ENCODE results near the gene NECAP2.
A peak's percentile ranks its signal among the peaks of the same experiment; 100 is the strongest.

Gene NECAP2, protein sequence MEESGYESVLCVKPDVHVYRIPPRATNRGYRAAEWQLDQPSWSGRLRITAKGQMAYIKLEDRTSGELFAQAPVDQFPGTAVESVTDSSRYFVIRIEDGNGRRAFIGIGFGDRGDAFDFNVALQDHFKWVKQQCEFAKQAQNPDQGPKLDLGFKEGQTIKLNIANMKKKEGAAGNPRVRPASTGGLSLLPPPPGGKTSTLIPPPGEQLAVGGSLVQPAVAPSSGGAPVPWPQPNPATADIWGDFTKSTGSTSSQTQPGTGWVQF

DNA sequence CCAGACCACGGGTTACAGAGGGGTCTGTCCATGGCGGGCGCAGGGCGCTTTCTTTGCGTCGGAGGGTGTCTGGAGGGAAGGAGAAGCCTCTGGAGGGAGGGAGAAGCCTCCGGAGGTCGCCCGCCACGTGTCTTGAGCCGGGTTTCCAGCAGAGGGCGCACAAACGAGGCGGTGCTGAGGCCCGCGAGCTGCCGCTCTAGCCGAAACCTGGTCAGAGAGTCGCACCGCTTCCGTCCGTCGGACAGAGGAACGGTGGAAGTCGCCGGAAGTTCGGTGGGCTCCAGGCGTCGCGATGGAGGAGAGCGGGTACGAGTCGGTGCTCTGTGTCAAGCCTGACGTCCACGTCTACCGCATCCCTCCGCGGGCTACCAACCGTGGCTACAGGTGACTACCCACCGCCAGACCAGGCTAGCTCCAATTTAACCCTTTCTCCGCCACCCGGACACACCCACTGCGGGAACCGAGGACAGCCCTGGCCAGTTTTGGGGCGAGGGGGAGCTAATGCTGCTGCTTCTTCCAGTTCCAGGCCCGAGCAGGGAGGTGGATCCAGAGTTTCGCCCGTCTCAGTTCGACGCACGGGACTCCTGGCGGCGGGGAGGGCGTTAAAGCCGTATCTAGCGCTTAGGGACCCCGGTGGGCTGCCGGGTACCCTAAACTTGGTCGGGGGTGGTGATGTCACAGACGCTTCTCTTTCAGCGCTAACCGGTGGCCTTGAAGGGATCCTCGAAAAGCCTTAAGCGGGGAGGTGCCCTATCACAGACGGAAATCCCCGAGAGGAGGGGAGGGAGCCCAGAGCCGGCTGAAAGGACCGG is at the start of gene NECAP2:
Gene NECAP2, plus strand, starts transcription at position 255 of the 812 bp plus-strand sequence. Its CDS starts 38 bp downstream, at position 293.
- DNase-seq = peak; percentile 91

DNA sequence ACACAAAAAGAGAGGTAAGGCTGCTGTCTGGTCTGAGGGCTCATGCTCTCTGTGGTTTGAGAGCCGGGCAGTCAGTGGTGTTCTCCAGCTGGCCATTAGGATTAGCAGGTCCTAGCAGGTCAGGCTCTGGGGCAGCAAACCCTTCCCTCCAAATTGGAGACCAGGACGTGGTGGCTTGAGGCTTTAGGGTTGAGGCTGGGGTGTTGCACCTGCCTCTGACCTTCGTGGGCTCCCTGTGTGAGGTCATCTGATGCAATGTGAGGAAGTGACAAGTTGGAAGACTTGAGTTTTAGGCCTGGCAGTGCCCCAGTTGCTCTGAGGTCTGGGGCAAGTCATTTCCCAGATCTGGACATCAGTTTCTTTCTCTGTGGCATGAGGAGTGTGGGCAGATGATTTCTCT is 49.1 kb upstream of the NECAP2 start:
- DNase-seq = no peak

DNA sequence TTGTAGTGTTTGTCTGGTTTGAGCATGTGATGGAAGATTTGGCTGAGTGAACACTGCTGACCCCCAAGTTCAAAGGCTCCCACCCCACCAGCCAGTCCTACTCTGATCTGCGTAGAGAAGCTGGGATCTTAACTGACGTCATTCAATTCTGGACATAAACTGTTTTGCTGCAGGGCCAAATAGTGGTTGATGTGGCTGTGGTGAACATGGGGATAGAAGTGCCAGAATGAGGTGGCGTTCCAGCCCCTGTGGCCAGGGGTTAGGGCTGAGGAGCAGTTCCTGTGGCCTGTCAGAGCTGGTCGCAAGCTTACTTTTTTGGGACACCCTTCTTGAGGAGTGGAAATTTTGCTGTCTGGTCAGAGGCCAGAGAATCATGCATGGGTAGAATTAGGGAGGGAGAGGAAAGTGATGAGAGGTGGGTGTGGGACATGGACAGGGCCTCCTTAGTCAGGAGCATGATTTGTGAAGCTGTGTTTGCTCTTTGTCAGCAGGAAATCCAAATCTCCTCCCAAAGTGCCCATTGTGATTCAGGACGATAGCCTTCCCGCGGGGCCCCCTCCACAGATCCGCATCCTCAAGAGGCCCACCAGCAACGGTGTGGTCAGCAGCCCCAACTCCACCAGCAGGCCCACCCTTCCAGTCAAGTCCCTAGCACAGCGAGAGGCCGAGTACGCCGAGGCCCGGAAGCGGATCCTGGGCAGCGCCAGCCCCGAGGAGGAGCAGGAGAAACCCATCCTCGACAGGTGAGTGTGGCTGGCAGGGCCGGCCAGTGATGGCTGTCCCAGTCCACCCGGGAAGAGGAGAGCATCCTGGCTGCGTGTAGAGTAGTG is 47.6 kb upstream of the NECAP2 start:
- DNase-seq = no peak

DNA sequence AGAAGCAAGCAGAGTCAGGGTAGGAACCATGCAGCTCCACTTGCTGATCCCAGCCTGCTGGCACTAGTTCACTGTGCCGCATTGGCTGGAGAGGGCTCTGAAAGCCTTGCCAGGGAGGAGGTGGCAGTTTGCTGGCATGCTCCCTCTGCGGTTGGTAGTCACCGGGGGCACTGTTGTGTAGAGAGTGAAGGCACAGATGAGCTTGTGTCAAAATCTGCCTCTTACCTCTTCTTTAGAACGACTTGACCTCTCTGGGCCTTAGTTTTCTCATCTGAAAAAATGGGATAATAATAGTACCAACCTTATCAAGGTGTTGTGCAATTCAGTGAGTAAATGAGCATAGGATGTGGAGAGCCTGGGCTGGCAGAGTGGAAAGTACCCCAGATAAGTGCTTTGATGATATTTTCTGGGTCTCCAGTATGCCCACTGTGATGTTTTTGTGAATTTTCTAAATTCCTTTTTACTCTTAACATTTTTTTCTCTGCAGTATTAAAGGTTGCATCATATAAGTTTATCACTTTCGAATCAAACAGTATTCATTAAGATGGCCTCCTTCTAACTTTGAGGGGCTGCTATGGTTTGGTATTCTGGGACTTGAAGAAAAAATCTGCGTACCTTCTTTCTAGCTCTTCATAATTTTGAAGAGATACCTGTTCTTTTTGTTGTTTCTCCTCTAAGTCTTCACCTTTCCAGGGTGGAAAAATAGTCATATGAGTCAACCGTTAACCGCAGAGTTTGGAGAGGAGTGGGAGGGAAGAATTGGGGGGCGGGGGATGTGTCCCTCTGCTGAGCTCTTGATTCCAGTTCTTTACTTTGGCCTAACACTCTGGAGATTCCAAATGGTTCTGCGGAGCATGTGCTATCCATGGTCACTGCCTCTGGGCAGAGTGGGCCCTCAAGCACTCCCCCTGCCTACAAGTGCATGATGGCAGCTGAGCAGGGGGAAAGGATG is 46.7 kb upstream of the NECAP2 start:
- no peak for DNase-seq

DNA sequence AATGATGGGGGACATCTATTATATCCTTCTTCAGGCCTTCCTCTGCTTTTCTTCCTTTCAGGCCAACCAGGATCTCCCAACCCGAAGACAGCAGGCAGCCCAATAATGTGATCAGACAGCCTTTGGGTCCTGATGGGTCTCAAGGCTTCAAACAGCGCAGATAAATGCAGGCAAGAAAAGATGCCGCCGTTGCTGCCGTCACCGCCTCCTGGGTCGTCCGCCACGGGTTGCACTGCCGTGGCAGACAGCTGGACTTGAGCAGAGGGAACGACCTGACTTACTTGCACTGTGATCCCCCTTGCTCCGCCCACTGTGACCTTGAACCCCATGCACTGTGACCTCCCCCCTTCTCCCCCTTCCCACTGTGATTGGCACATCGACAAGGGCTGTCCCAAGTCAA is 45.5 kb upstream of the NECAP2 start:
- DNase-seq = no peak

DNA sequence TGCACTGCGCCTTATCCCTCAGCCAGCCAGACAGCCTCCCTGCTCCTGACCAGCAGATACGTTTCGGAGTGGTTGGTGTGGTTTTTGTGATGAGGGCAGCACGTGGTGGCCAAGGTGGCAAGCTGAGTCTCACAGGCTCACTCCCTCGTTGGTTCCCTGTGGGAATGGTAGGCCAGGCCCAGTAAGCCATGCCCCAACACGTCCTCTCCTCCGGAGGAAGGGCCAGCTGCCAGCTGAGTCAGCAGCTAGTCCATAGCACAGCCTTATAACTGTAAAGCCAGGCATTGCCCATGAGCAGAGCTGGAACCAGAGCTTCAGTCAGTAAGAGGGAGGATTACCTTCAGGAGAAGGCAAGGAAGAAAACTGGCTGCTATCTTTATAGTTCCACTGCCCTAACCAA is 43.9 kb upstream of the NECAP2 start:
- DNase-seq = no peak

DNA sequence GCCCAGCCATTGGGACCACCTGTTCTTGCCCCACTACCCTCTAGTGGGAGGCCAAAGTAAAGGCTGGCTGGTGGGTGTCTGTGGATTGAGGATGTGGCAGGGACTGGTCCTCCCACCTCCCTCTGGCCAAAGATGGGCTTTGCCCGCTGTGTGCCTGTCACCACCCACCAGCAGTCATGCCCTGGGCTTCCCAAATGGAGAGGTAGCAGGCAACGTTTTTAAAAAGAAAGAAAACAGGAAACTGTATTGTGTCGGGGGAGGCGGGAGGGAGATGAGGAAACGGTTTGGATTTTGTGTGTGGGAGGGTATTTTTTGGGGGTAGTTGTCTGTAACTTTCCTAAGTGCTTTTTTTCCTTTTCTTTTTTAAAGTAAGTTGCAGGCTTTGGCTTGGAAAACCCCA is 43.4 kb upstream of the NECAP2 start:
- DNase-seq = no peak

DNA sequence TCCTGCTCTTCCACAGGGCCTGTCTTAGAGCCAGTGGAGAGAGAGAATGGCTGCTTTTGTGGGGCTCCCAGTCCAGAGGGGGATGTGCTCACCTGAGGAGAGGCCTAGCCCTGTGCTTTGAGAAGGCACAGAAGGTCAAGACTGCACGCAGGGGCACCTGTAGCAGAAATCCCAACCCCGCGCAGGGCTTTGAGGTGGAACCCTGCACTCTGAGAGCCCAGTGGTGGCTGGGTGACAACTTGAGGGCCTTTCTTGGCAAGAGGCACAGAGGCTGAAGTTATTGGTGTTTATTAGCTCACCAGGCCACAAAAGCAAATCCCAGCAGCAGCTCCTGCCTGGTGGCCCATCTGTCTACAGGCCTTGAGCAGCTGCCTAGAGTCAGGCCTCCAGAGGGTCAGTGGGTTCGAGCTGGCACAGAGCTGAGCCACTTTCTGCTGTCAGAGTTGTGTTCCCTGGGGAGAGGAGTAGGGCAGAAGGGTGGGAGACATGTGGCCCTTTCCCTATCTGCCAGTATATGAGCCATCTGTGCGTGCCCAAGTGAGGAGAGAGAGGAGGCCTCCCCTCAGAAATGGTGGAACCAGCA is 42.1 kb upstream of the NECAP2 start:
- DNase-seq = no peak

DNA sequence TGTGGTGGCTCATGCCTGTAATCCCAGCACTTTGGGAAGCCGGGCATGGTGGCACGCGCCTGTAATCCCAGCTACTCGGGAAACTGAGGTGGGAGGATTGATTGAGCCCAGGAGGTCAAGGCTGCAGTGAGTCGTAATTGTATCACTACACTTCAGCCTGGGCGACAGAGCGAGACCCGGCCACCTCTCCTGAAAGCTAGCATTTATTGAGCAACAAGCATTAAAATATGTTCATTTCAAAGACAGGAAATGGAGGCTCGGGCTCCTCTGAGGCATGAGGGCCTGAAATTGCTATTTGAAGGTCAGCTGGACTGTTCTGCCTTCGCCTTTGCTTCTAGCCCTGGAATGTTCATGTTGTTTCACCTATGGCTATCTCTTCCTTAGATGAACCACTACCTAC is 37.8 kb upstream of the NECAP2 start:
- DNase-seq = no peak

DNA sequence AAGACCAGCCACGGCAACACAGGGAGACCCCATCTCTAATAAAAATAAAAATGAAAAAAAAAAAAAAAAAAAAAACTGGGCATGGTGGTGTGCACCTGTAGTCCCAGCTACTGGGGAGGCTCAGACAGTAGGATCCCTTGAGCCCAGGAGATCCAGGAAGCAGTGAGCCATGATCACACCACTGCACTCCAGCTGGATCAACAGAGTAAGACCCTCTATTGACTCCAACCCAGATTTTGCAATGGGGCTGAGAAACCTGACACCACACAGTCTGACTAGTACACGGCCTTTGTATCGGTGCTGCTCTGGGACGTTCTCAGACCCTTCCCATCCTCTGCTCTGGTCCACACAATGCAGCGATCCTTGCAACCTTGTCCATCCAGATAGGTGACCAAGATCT is 35.1 kb upstream of the NECAP2 start:
- no peak for DNase-seq

DNA sequence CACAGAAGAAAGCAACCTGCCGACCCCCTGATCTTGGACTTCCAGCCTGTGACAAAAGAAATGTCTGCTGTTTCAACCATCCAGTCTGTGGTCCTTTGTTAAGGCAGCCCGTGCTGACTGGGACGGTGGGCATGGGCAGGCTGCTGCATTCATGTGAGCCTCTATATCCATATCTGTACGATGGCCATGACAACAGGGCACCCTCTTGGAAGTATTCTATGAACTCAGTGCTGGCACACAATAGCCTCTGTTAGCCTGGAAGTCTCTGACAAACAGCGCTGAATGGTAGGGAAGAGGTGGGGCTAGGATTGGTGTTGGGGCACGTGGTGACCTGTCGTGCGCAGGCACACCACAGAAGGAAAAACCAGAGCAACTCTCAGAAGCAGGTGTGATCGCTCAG is 33.7 kb upstream of the NECAP2 start:
- no peak for DNase-seq

DNA sequence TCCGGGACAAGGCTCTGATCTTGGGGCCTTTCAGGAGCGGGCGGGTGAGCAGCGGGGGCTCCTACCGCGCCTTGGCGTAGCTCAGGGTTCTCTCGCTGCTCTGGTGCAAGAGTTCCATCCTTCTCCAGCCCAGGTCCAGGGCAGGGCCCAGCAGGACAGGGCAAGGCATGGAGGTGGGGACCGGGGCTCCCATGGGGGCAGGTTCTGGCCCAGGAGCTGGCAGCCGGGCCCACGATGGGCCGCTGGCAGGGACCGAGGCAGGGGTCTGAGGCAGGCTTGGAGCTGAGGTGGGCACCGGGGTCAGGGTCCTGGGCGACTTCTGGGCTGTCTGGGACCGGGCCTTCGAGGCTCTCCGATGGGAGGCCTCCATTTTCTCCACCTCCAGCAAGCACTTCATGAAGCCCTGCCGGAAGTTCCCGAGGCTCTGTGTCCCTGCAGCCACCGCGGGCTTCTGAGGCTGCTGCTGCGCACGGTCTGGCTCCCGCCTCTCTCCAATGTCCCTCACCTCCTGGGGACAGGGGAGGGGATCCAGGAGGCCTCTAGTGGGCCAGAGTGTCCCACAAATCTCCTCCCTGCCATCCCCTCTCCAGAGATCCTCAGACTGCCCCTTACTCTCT is 30.9 kb upstream of the NECAP2 start:
- no peak for DNase-seq

DNA sequence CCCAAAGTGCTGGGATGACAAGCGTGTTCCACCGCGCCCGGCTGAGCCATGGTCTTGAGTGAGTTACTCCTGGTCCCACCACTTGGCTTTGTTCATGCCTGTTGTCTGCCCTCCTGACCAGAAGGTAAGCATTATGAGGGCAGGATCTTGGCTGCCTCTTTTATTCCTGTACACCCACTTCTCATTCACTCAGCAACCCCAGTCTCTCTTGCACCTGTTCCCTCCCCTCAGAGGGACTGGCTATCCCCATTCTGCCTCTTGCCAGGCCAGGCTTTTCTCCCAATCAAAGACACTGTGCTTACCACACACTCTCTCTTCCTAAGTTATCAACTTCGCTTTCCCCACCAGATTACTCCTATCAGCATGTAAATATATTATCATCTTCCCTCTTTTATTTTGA is 29.7 kb upstream of the NECAP2 start:
- DNase-seq = no peak

DNA sequence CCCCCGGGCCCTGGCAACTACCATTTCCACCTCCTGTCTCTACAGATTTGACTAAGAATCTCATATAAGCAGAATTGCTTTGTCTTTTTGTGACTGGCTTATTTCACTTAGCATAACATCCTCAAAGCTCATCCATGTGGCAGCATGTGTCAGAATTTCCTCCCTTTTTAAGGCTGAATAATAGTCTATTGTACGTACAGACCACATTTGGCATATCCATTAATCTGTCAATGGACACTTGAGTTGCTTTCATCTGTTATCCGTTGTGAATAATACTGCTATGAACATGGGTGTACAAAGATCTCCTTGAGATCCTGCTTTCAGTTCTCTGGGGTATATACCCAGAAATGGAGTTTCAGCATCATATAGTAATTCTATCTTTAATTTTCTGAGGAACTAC is 27.3 kb upstream of the NECAP2 start:
- DNase-seq = no peak

DNA sequence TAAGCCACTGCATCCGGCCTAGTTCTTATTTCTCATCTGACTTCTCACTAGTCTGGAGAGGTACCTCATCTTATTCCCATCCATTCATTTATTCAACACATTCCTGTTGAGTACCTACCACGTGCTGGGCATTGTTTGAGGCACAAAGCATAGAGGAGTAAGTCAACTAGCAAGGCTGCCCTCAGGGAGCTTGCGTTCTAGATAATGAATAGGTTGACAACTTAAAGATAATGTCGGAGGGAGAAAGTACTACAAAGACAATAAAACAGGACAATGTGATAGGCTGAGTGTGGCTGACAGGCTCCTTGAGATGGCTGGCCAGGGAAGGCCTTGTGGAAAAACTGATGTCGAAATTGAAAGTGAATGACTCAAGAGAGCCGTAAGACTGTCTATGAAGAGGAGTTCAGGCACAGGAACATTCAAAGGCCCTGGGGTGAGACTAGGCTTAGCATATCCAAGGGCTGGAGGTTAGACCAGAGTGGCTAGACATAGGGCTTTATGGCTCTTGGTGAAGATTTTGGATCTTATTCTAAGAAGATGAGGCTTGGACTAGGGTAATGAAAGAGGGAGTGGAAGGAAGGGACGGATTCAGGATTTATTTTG is 21.6 kb upstream of the NECAP2 start:
- DNase-seq = no peak

DNA sequence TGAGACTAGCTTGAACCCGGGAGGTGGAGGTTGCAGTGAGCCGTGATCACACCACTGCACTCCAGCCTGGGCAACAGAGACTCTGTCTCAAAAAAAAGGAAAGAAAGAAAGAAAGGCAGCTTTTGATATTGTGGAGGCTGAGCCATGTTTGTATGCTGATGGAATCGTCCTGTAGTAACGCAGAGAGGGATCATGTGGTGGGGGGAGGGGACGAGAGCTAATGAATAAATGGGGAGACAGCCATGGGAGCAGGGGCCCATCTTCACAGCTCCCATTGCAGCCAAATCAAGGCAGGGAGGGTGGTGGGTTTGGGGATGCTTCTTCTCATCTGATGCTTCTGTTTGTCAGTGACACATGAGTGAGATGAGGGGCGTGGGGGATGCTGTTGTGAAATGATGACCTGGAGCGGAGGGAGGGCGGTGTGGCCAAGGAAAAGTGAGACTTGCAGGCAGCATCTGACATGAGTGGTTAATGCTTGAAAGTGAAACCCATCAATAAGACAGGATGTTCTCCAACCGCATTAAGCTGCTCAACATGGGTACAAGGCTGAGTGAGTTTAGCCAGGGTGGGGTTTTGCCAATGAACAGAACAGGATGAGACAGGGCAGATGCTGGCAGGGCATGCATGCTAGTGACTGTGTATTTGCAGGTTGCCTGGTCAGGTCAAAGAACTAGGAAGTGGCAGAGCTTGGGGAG is 20.0 kb upstream of the NECAP2 start:
- DNase-seq = no peak

DNA sequence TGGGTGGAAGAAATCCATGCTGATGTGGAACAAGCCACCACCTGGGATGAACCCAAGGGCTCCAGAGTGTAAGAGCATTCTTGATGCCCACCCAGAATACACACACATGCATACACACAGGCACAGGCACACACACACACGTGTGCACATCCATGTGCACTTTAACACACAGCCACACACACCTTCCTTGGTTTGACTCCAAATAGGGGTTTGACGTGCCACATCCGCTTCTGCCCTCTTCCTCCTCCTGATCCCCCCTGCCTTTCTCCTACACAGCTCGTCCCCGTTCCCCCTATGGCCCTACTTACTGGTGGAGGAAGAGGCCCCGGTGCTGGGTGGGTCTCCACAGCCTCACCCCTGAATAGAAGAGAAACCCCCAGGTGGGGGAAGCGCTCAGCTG is 19.3 kb upstream of the NECAP2 start:
- DNase-seq = no peak

DNA sequence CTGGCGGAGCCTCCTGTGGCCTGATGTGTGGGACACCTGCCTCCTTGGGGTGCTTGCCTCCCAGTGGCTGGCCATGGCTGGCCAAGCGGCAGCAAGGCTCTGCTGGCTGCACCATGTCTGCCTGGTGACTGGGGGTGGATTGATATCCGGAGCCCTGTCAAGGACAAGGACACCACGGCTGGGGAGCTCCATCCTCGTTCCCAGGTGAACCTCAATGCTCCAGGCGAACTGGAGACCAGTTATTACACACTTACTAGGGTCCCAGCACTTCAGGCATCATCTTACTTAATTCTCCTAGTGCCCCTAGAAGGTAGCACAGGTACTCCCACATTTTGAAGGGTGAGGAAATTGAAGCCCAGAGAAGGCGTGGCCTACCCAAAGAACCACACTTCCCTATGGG is 18.5 kb upstream of the NECAP2 start:
- no peak for DNase-seq

DNA sequence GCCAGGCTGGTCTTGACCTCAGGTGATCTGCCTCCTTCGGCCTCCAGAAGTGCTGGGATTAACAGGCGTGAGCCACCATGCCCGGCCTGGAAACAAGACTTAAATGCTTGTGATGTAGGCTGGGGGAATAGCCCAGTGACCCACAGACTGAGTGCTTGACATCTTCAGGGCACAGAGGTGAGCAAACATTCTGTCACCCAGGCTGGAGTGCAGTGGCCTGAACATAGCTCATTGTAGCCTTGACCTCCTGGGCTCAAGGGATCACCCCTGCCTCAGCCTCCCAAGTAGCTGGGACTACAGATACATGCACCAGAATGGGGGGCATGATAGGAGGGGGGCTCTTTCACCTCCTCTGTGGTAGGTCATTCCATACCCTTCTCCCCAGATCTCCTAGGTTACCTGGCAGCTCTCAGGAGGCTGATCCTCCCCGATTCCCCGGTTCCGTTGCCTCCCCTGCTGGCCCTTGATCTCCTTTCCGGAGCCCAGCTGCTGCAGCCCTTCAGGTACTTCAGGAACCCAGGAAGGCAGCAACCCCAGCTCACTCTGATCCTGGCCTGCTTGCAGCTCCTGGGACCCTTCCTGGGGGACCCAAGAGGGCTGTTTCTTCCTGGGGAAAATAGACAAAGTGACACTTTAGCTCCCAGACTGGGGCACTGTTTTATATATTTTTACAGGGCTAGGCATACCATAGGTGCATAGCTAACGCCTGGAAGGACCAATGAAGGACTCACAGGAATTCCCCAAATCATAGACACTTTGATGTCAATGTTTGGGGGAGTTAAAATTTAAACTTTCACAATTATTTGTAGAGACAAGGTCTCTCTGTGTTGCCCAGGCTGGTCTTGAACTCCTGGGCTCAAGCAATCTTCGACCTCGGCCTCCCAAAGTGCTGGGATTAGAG is 15.1 kb upstream of the NECAP2 start:
- DNase-seq = no peak

DNA sequence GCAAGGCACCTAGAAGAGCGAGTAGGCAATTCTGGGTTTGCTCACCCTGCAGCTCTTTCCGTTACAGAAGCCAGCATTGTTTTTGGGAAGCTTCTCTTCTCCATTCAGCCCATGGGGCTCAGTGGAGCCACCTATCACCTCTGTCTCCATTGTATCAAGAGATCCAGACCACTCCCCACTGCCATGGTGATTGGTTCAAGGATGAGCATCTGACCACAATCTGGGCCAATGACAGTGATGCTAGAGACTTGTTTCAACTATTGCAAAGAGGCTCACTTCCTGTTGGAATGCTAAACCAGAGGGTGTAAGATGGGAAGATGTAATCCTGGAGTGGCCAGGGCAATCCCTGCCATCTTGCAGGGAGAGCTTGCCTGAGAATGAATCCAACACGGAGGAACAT is 9.9 kb upstream of the NECAP2 start:
- DNase-seq = no peak
